ENCODE measurements around the gene UBA6.

UBA6 gene

GRCh38 chr4:67723949-67724348 lies 23.0 kb upstream of the UBA6 start:
- CTCF ChIA-PET = no interaction called here
- DNase-seq (ENCODE audit: extremely low spot score) = no peak
- POLR2A ChIA-PET = no interaction called here
- no peak for TF ChIP-seq BHLHE40 (IDR thresholded peaks at IDR 0.05; ENCODE audit: borderline replicate concordance)

- ChIA-PET CTCF (no interaction called here), POLR2A (no interaction called here)
- TF ChIP-seq LEF1 (IDR thresholded peaks at IDR 0.05; ENCODE audit: borderline replicate concordance) = no peak
- TF ChIP-seq SUZ12 (IDR thresholded peaks at IDR 0.05) = no peak
- no peak for TF ChIP-seq SP1 (IDR thresholded peaks at IDR 0.05)
- TF ChIP-seq NFRKB (IDR thresholded peaks at IDR 0.05) = no peak
- TF ChIP-seq BHLHE40 (IDR thresholded peaks at IDR 0.05; ENCODE audit: borderline replicate concordance) = no peak
- TF ChIP-seq FOXK2 (IDR thresholded peaks at IDR 0.05) = no peak
- TF ChIP-seq FOXA1 (IDR thresholded peaks at IDR 0.05) = no peak
- no peak for TF ChIP-seq ELF4 (IDR thresholded peaks at IDR 0.05)
- TF ChIP-seq FOXM1 (IDR thresholded peaks at IDR 0.05; ENCODE audit: borderline replicate concordance) = no peak
- no peak for TF ChIP-seq ZNF384 (IDR thresholded peaks at IDR 0.05)
- TF ChIP-seq ARNT (IDR thresholded peaks at IDR 0.05) = no peak
- no peak for TF ChIP-seq HDGF (IDR thresholded peaks at IDR 0.05; ENCODE audit: borderline replicate concordance)
- no peak for TF ChIP-seq TARDBP (IDR thresholded peaks at IDR 0.05)
- no peak for TF ChIP-seq CTBP1 (IDR thresholded peaks at IDR 0.05; ENCODE audit: borderline replicate concordance)
- no peak for TF ChIP-seq L3MBTL2 (conservative IDR thresholded peaks at IDR 0.05)
- TF ChIP-seq PKNOX1 (IDR thresholded peaks at IDR 0.05) = no peak
- DNase-seq (ENCODE audit: extremely low spot score) = no peak
These were observed 22.4 kb upstream of the UBA6 start for GRCh38 chr4:67723341-67723740.

GRCh38 chr4:67721770-67722597 lies 21.0 kb upstream of the UBA6 start:
- no peak for DNase-seq (ENCODE audit: extremely low spot score)
- POLR2A ChIA-PET = no interaction called here
- TF ChIP-seq ARNT (IDR thresholded peaks at IDR 0.05) (no peak), BHLHE40 (IDR thresholded peaks at IDR 0.05; ENCODE audit: borderline replicate concordance) (no peak), HDGF (IDR thresholded peaks at IDR 0.05; ENCODE audit: borderline replicate concordance) (no peak), SP1 (IDR thresholded peaks at IDR 0.05) (no peak), FOXA1 (IDR thresholded peaks at IDR 0.05) (no peak), ELF4 (IDR thresholded peaks at IDR 0.05) (no peak)
- CTCF ChIA-PET = no interaction called here

- ChIA-PET POLR2A (no interaction called here), CTCF (no interaction called here)
- TF ChIP-seq FOXK2 (IDR thresholded peaks at IDR 0.05) = no peak
- TF ChIP-seq NFRKB (IDR thresholded peaks at IDR 0.05) = no peak
- no peak for TF ChIP-seq TARDBP (IDR thresholded peaks at IDR 0.05)
- TF ChIP-seq CTBP1 (IDR thresholded peaks at IDR 0.05; ENCODE audit: borderline replicate concordance) = no peak
- TF ChIP-seq L3MBTL2 (conservative IDR thresholded peaks at IDR 0.05) = no peak
- TF ChIP-seq HDGF (IDR thresholded peaks at IDR 0.05; ENCODE audit: borderline replicate concordance) = no peak
- no peak for TF ChIP-seq ARNT (IDR thresholded peaks at IDR 0.05)
- TF ChIP-seq ZNF384 (IDR thresholded peaks at IDR 0.05) = no peak
- no peak for TF ChIP-seq PKNOX1 (IDR thresholded peaks at IDR 0.05)
- no peak for TF ChIP-seq SUZ12 (IDR thresholded peaks at IDR 0.05)
- TF ChIP-seq FOXA1 (IDR thresholded peaks at IDR 0.05) = no peak
- no peak for TF ChIP-seq LEF1 (IDR thresholded peaks at IDR 0.05; ENCODE audit: borderline replicate concordance)
- TF ChIP-seq SP1 (IDR thresholded peaks at IDR 0.05) = no peak
- TF ChIP-seq FOXM1 (IDR thresholded peaks at IDR 0.05; ENCODE audit: borderline replicate concordance) = no peak
- TF ChIP-seq BHLHE40 (IDR thresholded peaks at IDR 0.05; ENCODE audit: borderline replicate concordance) = no peak
- no peak for TF ChIP-seq ELF4 (IDR thresholded peaks at IDR 0.05)
- DNase-seq (ENCODE audit: extremely low spot score) = no peak
These were observed 20.4 kb upstream of the UBA6 start for GRCh38 chr4:67721315-67721769.

- no peak for DNase-seq (ENCODE audit: extremely low spot score)
- CTCF ChIA-PET = no interaction called here
- no peak for TF ChIP-seq BHLHE40 (IDR thresholded peaks at IDR 0.05; ENCODE audit: borderline replicate concordance)
- no peak for TF ChIP-seq TARDBP (IDR thresholded peaks at IDR 0.05)
- TF ChIP-seq PKNOX1 (IDR thresholded peaks at IDR 0.05) = no peak
- POLR2A ChIA-PET = no interaction called here
These were observed 19.1 kb upstream of the UBA6 start for GRCh38 chr4:67719953-67720617.

- POLR2A ChIA-PET = no interaction called here
- DNase-seq (ENCODE audit: extremely low spot score) = no peak
- TF ChIP-seq TARDBP (IDR thresholded peaks at IDR 0.05) (no peak), BHLHE40 (IDR thresholded peaks at IDR 0.05; ENCODE audit: borderline replicate concordance) (no peak), PKNOX1 (IDR thresholded peaks at IDR 0.05) (no peak), L3MBTL2 (conservative IDR thresholded peaks at IDR 0.05) (no peak), NFRKB (IDR thresholded peaks at IDR 0.05) (no peak), ARNT (IDR thresholded peaks at IDR 0.05) (no peak), ELF4 (IDR thresholded peaks at IDR 0.05) (no peak), CTBP1 (IDR thresholded peaks at IDR 0.05; ENCODE audit: borderline replicate concordance) (no peak), HDGF (IDR thresholded peaks at IDR 0.05; ENCODE audit: borderline replicate concordance) (no peak), FOXK2 (IDR thresholded peaks at IDR 0.05) (no peak), FOXM1 (IDR thresholded peaks at IDR 0.05; ENCODE audit: borderline replicate concordance) (no peak), SP1 (IDR thresholded peaks at IDR 0.05) (no peak), LEF1 (IDR thresholded peaks at IDR 0.05; ENCODE audit: borderline replicate concordance) (no peak), ZNF384 (IDR thresholded peaks at IDR 0.05) (no peak), FOXA1 (IDR thresholded peaks at IDR 0.05) (no peak)
- CTCF ChIA-PET = no interaction called here
These were observed 17.9 kb upstream of the UBA6 start for GRCh38 chr4:67718848-67719247.

Measured in HEK293T (cell line).